ENCODE data around the gene PGBD5.

The PGBD5 gene

DNA sequence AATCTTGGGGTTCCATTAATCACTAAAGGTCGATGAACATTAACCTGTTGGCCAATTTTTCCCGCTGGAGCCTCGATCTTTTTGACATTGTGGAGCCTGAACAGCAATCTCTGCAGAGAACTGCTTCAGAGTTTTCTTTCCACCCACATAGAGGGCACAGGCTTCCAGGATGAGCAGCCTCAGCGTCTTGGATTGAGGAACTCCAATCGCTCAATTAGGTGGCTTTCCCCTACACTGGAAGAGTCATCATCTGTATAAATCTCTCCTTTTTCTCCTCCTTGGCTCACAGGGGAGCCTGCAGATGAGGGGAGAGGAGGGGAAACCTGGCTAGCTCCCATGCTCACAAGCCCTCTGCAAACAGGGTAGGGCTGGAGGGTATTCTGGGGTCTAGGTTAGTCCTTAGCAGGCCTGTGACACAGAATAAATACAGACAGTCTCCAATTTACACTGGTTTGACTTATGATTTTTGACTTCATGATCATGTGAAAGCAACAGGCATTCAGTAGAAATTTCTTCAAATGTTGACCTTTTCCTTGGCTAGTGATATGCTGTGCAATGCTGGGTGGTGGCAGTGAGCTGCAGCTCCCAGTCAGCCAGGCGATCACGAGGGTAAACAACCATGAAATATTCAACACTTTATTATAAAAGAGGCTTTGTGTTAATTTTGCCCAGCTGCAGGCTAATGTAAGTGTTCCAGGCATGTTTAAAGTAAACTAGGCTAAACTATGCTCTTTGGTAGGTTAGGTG is 80.8 kb downstream of the PGBD5 start:
- no peak overlapping the region for H3K27ac ChIP-seq (ENCODE audit: low read length, poor library complexity, severe bottlenecking)
- H3K36me3 ChIP-seq (ENCODE audit: control insufficient read depth in 1 of 2, insufficient read depth in 2 of 2, low read depth in 1 of 2, low read length in 2 of 2): peaks cover 0 to 2% of the 10 kb centered on the region in 2 experiments
- no peak for DNase-seq
- no peak overlapping the region for H2AK5ac ChIP-seq (ENCODE audit: low read length, severe bottlenecking)
- no peak overlapping the region for H2AFZ ChIP-seq (ENCODE audit: low read depth, low read length)
- H3K23ac ChIP-seq (ENCODE audit: low read length in 2 of 2): no peak overlapping the region
- no peaks in the 10 kb centered on the region for H3K79me1 ChIP-seq (replicated peaks; ENCODE audit: low read length, poor library complexity, severe bottlenecking)
- no peak overlapping the region for H2BK15ac ChIP-seq (ENCODE audit: low read depth, poor library complexity, severe bottlenecking)
- H3K4ac ChIP-seq (ENCODE audit: low read depth in 1 of 2, low read length in 2 of 2): no peak overlapping the region
- H2BK5ac ChIP-seq (ENCODE audit: low read depth, low read length, poor library complexity, severe bottlenecking): no peak overlapping the region
- H3K9ac ChIP-seq (ENCODE audit: low read length): no peak overlapping the region
- H4K8ac ChIP-seq (ENCODE audit: low read length): no peak overlapping the region
- no peak overlapping the region for H3K18ac ChIP-seq (ENCODE audit: low read depth in 1 of 2, low read length in 2 of 2)
- no peak overlapping the region for H3K14ac ChIP-seq (ENCODE audit: low read length in 2 of 2)
- no peak overlapping the region for H2BK120ac ChIP-seq (ENCODE audit: low read depth, low read length)
- WGBS: 76% methylated on average over 3 of the region's 7 CpGs
- no peak overlapping the region for H3K4me3 ChIP-seq (ENCODE audit: insufficient read depth in 1 of 2, low read depth in 1 of 2, low read length in 2 of 2)
- no peaks in the 10 kb centered on the region for H3K9me3 ChIP-seq (ENCODE audit: control insufficient read depth, low read length)
- no peak overlapping the region for H4K91ac ChIP-seq (ENCODE audit: low read length)
- H3K4me1 ChIP-seq (ENCODE audit: control insufficient read depth, insufficient read depth, low read depth, low read length): no peaks in the 10 kb centered on the region
- no peak overlapping the region for H3K4me2 ChIP-seq (ENCODE audit: low read length, poor library complexity, severe bottlenecking)
- no peak overlapping the region for H2BK12ac ChIP-seq (ENCODE audit: low read length in 2 of 2)
- peaks cover 6 to 8% of the 10 kb centered on the region in 2 experiments for H3K27me3 ChIP-seq (ENCODE audit: control insufficient read depth in 1 of 2, insufficient read depth in 1 of 2, low read length in 2 of 2)

DNA sequence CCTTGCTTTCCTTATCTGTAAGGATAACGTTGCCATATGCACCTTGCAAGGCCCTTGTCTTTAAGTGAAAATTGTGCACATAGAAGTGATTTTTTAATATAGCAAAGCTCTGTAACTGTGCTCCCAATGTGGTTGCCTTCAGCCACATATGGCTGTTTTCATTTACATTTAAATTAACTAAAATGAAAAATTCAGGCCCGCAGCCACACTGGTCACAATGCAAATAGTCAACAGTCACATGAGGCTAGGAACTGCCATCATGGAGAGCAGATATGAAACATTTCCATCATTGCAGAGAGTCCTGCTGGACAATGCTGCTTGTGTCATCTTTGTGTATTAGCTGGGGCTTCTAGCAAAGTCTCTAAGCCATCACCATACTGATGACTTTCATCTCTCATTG is 83.4 kb downstream of the PGBD5 start:
- Histone ChIP-seq H3K27ac (ENCODE audit: low read length, poor library complexity, severe bottlenecking) (no peak overlapping the region), H3K4ac (ENCODE audit: low read depth in 1 of 2, low read length in 2 of 2) (no peak overlapping the region), H3K9ac (ENCODE audit: low read length) (no peak overlapping the region), H2BK5ac (ENCODE audit: low read depth, low read length, poor library complexity, severe bottlenecking) (no peak overlapping the region), H2BK12ac (ENCODE audit: low read length in 2 of 2) (no peak overlapping the region), H2BK120ac (ENCODE audit: low read depth, low read length) (no peak overlapping the region), H3K79me1 (replicated peaks; ENCODE audit: low read length, poor library complexity, severe bottlenecking) (no peaks in the 10 kb centered on the region), H2BK15ac (ENCODE audit: low read depth, poor library complexity, severe bottlenecking) (no peak overlapping the region), H3K14ac (ENCODE audit: low read length in 2 of 2) (no peak overlapping the region), H3K4me1 (ENCODE audit: control insufficient read depth, insufficient read depth, low read depth, low read length) (no peaks in the 10 kb centered on the region), H3K27me3 (ENCODE audit: control insufficient read depth in 1 of 2, insufficient read depth in 1 of 2, low read length in 2 of 2) (peaks cover 6 to 7% of the 10 kb centered on the region in 2 experiments), H3K4me2 (ENCODE audit: low read length, poor library complexity, severe bottlenecking) (no peak overlapping the region), H4K8ac (ENCODE audit: low read length) (no peak overlapping the region), H4K91ac (ENCODE audit: low read length) (no peak overlapping the region), H3K4me3 (ENCODE audit: insufficient read depth in 1 of 2, low read depth in 1 of 2, low read length in 2 of 2) (no peak overlapping the region), H3K23ac (ENCODE audit: low read length in 2 of 2) (no peak overlapping the region), H3K18ac (ENCODE audit: low read depth in 1 of 2, low read length in 2 of 2) (no peak overlapping the region), H2AFZ (ENCODE audit: low read depth, low read length) (no peak overlapping the region), H3K36me3 (ENCODE audit: control insufficient read depth in 1 of 2, insufficient read depth in 2 of 2, low read depth in 1 of 2, low read length in 2 of 2) (no peaks in the 10 kb centered on the region), H3K9me3 (ENCODE audit: control insufficient read depth, low read length) (no peaks in the 10 kb centered on the region), H2AK5ac (ENCODE audit: low read length, severe bottlenecking) (no peak overlapping the region)
- WGBS: 88% methylated on average over 2 of the region's 2 CpGs
- DNase-seq: no peak

DNA sequence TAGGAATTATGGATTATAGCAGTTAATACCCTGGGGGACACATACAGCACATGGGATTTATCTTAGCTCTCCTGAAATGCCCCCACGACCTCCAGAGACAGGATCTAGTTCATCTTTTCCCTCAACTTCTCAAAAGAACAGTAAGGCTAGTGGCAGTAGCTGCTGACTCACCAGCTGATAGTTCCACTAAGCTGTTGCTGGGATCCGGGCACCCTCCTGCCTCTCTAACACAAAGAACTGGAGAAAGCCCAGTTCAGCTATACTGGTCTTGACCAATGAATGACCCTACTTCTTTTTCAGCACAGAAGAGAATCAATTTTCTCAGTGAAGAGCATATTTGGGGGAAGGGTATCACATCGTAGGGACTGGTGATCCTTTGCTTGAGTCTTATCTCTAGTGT is 84.1 kb downstream of the PGBD5 start:
- no peak overlapping the region for H2AK5ac ChIP-seq (ENCODE audit: low read length, severe bottlenecking)
- H3K23ac ChIP-seq (ENCODE audit: low read length in 2 of 2): no peak overlapping the region
- H3K14ac ChIP-seq (ENCODE audit: low read length in 2 of 2): no peak overlapping the region
- H4K91ac ChIP-seq (ENCODE audit: low read length): no peak overlapping the region
- 37% methylated on average over 3 of the region's 3 CpGs for WGBS
- H3K18ac ChIP-seq (ENCODE audit: low read depth in 1 of 2, low read length in 2 of 2): no peak overlapping the region
- no peaks in the 10 kb centered on the region for H3K4me1 ChIP-seq (ENCODE audit: control insufficient read depth, insufficient read depth, low read depth, low read length)
- H3K4me2 ChIP-seq (ENCODE audit: low read length, poor library complexity, severe bottlenecking): no peak overlapping the region
- DNase-seq: no peak
- no peaks in the 10 kb centered on the region for H3K36me3 ChIP-seq (ENCODE audit: control insufficient read depth in 1 of 2, insufficient read depth in 2 of 2, low read depth in 1 of 2, low read length in 2 of 2)
- no peak overlapping the region for H4K8ac ChIP-seq (ENCODE audit: low read length)
- no peak overlapping the region for H3K4ac ChIP-seq (ENCODE audit: low read depth in 1 of 2, low read length in 2 of 2)
- no peaks in the 10 kb centered on the region for H3K9me3 ChIP-seq (ENCODE audit: control insufficient read depth, low read length)
- no peak overlapping the region for H3K27ac ChIP-seq (ENCODE audit: low read length, poor library complexity, severe bottlenecking)
- no peak overlapping the region for H2BK5ac ChIP-seq (ENCODE audit: low read depth, low read length, poor library complexity, severe bottlenecking)
- H3K27me3 ChIP-seq (ENCODE audit: control insufficient read depth in 1 of 2, insufficient read depth in 1 of 2, low read length in 2 of 2): peaks cover 6 to 7% of the 10 kb centered on the region in 2 experiments
- no peak overlapping the region for H3K9ac ChIP-seq (ENCODE audit: low read length)
- H2BK15ac ChIP-seq (ENCODE audit: low read depth, poor library complexity, severe bottlenecking): no peak overlapping the region
- H2AFZ ChIP-seq (ENCODE audit: low read depth, low read length): no peak overlapping the region
- H2BK12ac ChIP-seq (ENCODE audit: low read length in 2 of 2): no peak overlapping the region
- no peak overlapping the region for H2BK120ac ChIP-seq (ENCODE audit: low read depth, low read length)
- H3K79me1 ChIP-seq (replicated peaks; ENCODE audit: low read length, poor library complexity, severe bottlenecking): no peaks in the 10 kb centered on the region
- H3K4me3 ChIP-seq (ENCODE audit: insufficient read depth in 1 of 2, low read depth in 1 of 2, low read length in 2 of 2): no peak overlapping the region

GRCh38 chr1:230341162-230341546 is 85.0 kb downstream of the PGBD5 start:
- H2BK5ac ChIP-seq (ENCODE audit: low read depth, low read length, poor library complexity, severe bottlenecking): no peak overlapping the region
- H2BK120ac ChIP-seq (ENCODE audit: low read depth, low read length): no peak overlapping the region
- peaks cover 6 to 7% of the 10 kb centered on the region in 2 experiments for H3K27me3 ChIP-seq (ENCODE audit: control insufficient read depth in 1 of 2, insufficient read depth in 1 of 2, low read length in 2 of 2)
- 37% methylated on average over 3 of the region's 3 CpGs for WGBS
- no peak overlapping the region for H2AK5ac ChIP-seq (ENCODE audit: low read length, severe bottlenecking)
- no peak overlapping the region for H3K23ac ChIP-seq (ENCODE audit: low read length in 2 of 2)
- H2BK12ac ChIP-seq (ENCODE audit: low read length in 2 of 2): no peak overlapping the region
- no peaks in the 10 kb centered on the region for H3K4me1 ChIP-seq (ENCODE audit: control insufficient read depth, insufficient read depth, low read depth, low read length)
- no peak overlapping the region for H2BK15ac ChIP-seq (ENCODE audit: low read depth, poor library complexity, severe bottlenecking)
- no peak overlapping the region for H3K27ac ChIP-seq (ENCODE audit: low read length, poor library complexity, severe bottlenecking)
- no peaks in the 10 kb centered on the region for H3K9me3 ChIP-seq (ENCODE audit: control insufficient read depth, low read length)
- no peak overlapping the region for H2AFZ ChIP-seq (ENCODE audit: low read depth, low read length)
- no peaks in the 10 kb centered on the region for H3K79me1 ChIP-seq (replicated peaks; ENCODE audit: low read length, poor library complexity, severe bottlenecking)
- no peak overlapping the region for H3K4ac ChIP-seq (ENCODE audit: low read depth in 1 of 2, low read length in 2 of 2)
- H3K36me3 ChIP-seq (ENCODE audit: control insufficient read depth in 1 of 2, insufficient read depth in 2 of 2, low read depth in 1 of 2, low read length in 2 of 2): no peaks in the 10 kb centered on the region
- no peak for DNase-seq
- H4K8ac ChIP-seq (ENCODE audit: low read length): no peak overlapping the region
- no peak overlapping the region for H3K9ac ChIP-seq (ENCODE audit: low read length)
- no peak overlapping the region for H3K18ac ChIP-seq (ENCODE audit: low read depth in 1 of 2, low read length in 2 of 2)
- no peak overlapping the region for H4K91ac ChIP-seq (ENCODE audit: low read length)
- no peak overlapping the region for H3K14ac ChIP-seq (ENCODE audit: low read length in 2 of 2)
- no peak overlapping the region for H3K4me3 ChIP-seq (ENCODE audit: insufficient read depth in 1 of 2, low read depth in 1 of 2, low read length in 2 of 2)
- H3K4me2 ChIP-seq (ENCODE audit: low read length, poor library complexity, severe bottlenecking): no peak overlapping the region
